IMR-90 (cell line): ENCODE data around the gene SRPK2. TPM values are rescaled to one million over a fixed set of nuclear protein-coding genes. Genes with fewer than 3 reads are reported as not detected.

ENCODE experiments used
- ATAC-seq: fragments of 200-7000 bp; cut with Tn5 transposase; 2 replicates; pipeline ENCODE4 v1.9.1; 2020; ENCODE audit warnings: low read depth, mild to moderate bottlenecking, moderate library complexity
- BruUV-seq: library from RNA; stranded (reverse); fragments of 400-500 nt; replicated peaks from 2 replicates; lab custom pipeline; 2021; lab: Mats Ljungman, UMichigan
- CTCF ChIA-PET: fragments of 300-600 bp; formaldehyde crosslinking; extraction: SDS; loops from one replicate; lab custom pipeline; 2021; ENCODE audit warnings: antibody characterized with exemption; lab: Yijun Ruan, JAX
- POLR2A ChIA-PET: fragments of 300-600 bp; sonication (Branson Sonifier 250); formaldehyde crosslinking; loops from one replicate; lab custom pipeline; 2022; ENCODE audit warnings: antibody characterized with exemption; ENCODE audit not compliant: unreplicated experiment; lab: Charles Lee
- DNase-seq: peaks from one replicate; pipeline ENCODE4 v3.0.0; 2013
- H2AFZ ChIP-seq: replicated peaks from 2 replicates; pipeline ENCODE3; 2013; ENCODE audit warnings: low read length, mild to moderate bottlenecking; ENCODE audit not compliant: poor library complexity
- H2AK5ac ChIP-seq: 2 replicates; pipeline ENCODE4 v1.6.1; 2013; ENCODE audit warnings: low read depth, low read length, inconsistent platforms
- H2AK9ac ChIP-seq: replicated peaks from 2 replicates; pipeline ENCODE3; 2013; ENCODE audit warnings: mild to moderate bottlenecking, low read depth, low read length, moderate library complexity; ENCODE audit not compliant: poor library complexity
- H2BK120ac ChIP-seq: 2 replicates; pipeline ENCODE4 v1.6.1; 2013; ENCODE audit warnings: low read depth, low read length, inconsistent platforms
- H2BK15ac ChIP-seq: 3 replicates; pipeline ENCODE4 v1.6.1; 2013; ENCODE audit warnings: low read depth, low read length, inconsistent platforms
- H2BK20ac ChIP-seq: 2 replicates; pipeline ENCODE4 v1.6.1; 2013; ENCODE audit warnings: low read depth, mild to moderate bottlenecking, inconsistent platforms, low read length, moderate library complexity
- H2BK5ac ChIP-seq: 2 replicates; pipeline ENCODE4 v1.6.1; 2013; ENCODE audit warnings: mild to moderate bottlenecking, low read depth, low read length, inconsistent platforms; ENCODE audit not compliant: poor library complexity, severe bottlenecking
- H3K14ac ChIP-seq: replicated peaks from 2 replicates; pipeline ENCODE4 v1.6.1; 2013; ENCODE audit warnings: low read depth, low read length, inconsistent platforms
- H3K18ac ChIP-seq: 2 replicates; pipeline ENCODE4 v1.6.1; 2013; ENCODE audit warnings: low read depth, low read length, control low read depth
- H3K23ac ChIP-seq: 2 replicates; pipeline ENCODE4 v1.6.1; 2013; ENCODE audit warnings: low read depth, low read length, inconsistent platforms
- H3K27ac ChIP-seq: 2 replicates; pipeline ENCODE4 v1.5.1; 2013; ENCODE audit warnings: mild to moderate bottlenecking, control low read depth, low read length; ENCODE audit not compliant: insufficient read depth
- H3K27me3 ChIP-seq: 2 replicates; pipeline ENCODE4 v1.6.1; 2013; ENCODE audit warnings: low read length; ENCODE audit not compliant: control insufficient read depth, insufficient read depth
- H3K36me3 ChIP-seq: 2 replicates; pipeline ENCODE4 v1.6.1; 2013; ENCODE audit warnings: low read length, mixed read lengths; ENCODE audit not compliant: control insufficient read depth, insufficient read depth
- H3K4ac ChIP-seq: 2 replicates; pipeline ENCODE4 v1.6.1; 2013; ENCODE audit warnings: low read depth, low read length, inconsistent platforms
- H3K4me1 ChIP-seq: 2 replicates; pipeline ENCODE4 v1.6.1; 2013; ENCODE audit warnings: low read length, mixed read lengths; ENCODE audit not compliant: control insufficient read depth, insufficient read depth
- H3K4me2 ChIP-seq: 2 replicates; pipeline ENCODE4 v1.6.1; 2013; ENCODE audit warnings: low read depth, mild to moderate bottlenecking, control low read depth, low read length, moderate library complexity
- H3K4me3 ChIP-seq: 2 replicates; pipeline ENCODE4 v1.5.1; 2013; ENCODE audit warnings: low read depth, mild to moderate bottlenecking, control low read depth, low read length, moderate library complexity; ENCODE audit not compliant: insufficient read depth
- H3K56ac ChIP-seq: 2 replicates; pipeline ENCODE4 v1.6.1; 2013; ENCODE audit warnings: low read length, inconsistent platforms; ENCODE audit not compliant: insufficient read depth; ENCODE audit errors: extremely low read depth
- H3K79me1 ChIP-seq, 2 experiments: 2 replicates each; pipeline ENCODE4 v1.6.1; 2013; ENCODE audit warnings: low read length in 2 of 2, inconsistent platforms in 1 of 2, low read depth in 1 of 2
- H3K9ac ChIP-seq: 2 replicates; pipeline ENCODE4 v1.6.1; 2013; ENCODE audit warnings: low read depth, low read length, control low read depth
- H3K9me1 ChIP-seq: 2 replicates; pipeline ENCODE4 v1.6.1; 2013; ENCODE audit warnings: low read length, inconsistent platforms; ENCODE audit not compliant: insufficient read depth
- H3K9me3 ChIP-seq: 2 replicates; pipeline ENCODE4 v1.6.1; 2013; ENCODE audit warnings: low read length; ENCODE audit not compliant: control insufficient read depth, insufficient read depth
- H4K20me1 ChIP-seq: 2 replicates; pipeline ENCODE4 v1.6.1; 2013; ENCODE audit warnings: low read length, inconsistent platforms; ENCODE audit not compliant: insufficient read depth
- H4K5ac ChIP-seq: 2 replicates; pipeline ENCODE4 v1.6.1; 2013; ENCODE audit warnings: mild to moderate bottlenecking, low read depth, low read length, control low read depth
- H4K8ac ChIP-seq, 2 experiments: 2 replicates each; pipeline ENCODE4 v1.6.1; 2013; ENCODE audit warnings: low read depth in 2 of 2, low read length in 2 of 2, control low read depth in 1 of 2, inconsistent platforms in 1 of 2
- H4K91ac ChIP-seq: 2 replicates; pipeline ENCODE4 v1.6.1; 2013; ENCODE audit warnings: low read depth, low read length, inconsistent platforms; ENCODE audit not compliant: insufficient read depth
- CEBPB ChIP-seq: IDR thresholded peaks from 2 replicates; pipeline ENCODE4 v1.6.1; 2012; ENCODE audit warnings: low read depth, low read length, improper control_type of control experiment
- CHD1 ChIP-seq: IDR thresholded peaks from 2 replicates; pipeline ENCODE4 v1.6.1; 2012; ENCODE audit warnings: low read depth, low read length, improper control_type of control experiment
- CTCF ChIP-seq: conservative IDR thresholded peaks from 2 replicates; pipeline ENCODE4 v1.5.1; 2012; ENCODE audit warnings: mild to moderate bottlenecking, low read depth, low read length, improper control_type of control experiment
- ELK1 ChIP-seq: fragments of 150-350 bp; IDR thresholded peaks from 2 replicates; pipeline ENCODE4 v1.6.1; 2016; ENCODE audit warnings: low read depth, mild to moderate bottlenecking, low read length, moderate library complexity, borderline replicate concordance
- MAZ ChIP-seq: IDR thresholded peaks from 2 replicates; pipeline ENCODE4 v1.6.1; 2012; ENCODE audit warnings: low read depth, mild to moderate bottlenecking, low read length, improper control_type of control experiment, moderate library complexity, borderline replicate concordance
- NFE2L2 ChIP-seq: fragments of 150-350 bp; IDR thresholded peaks from 2 replicates; pipeline ENCODE4 v1.6.1; 2016; ENCODE audit warnings: low read depth, mild to moderate bottlenecking, low read length
- RAD21 ChIP-seq: IDR thresholded peaks from 2 replicates; pipeline ENCODE4 v1.6.1; 2012; ENCODE audit warnings: low read length, improper control_type of control experiment
- RCOR1 ChIP-seq: IDR thresholded peaks from 2 replicates; pipeline ENCODE4 v1.6.1; 2012; ENCODE audit warnings: mild to moderate bottlenecking, low read length, improper control_type of control experiment; ENCODE audit not compliant: insufficient replicate concordance
- USF2 ChIP-seq: fragments of 150-350 bp; IDR thresholded peaks from 2 replicates; pipeline ENCODE4 v1.6.1; 2017; ENCODE audit warnings: mild to moderate bottlenecking, antibody characterized with exemption, low read length, low read depth
- WGBS, 2 experiments: methylation state at CpG; one replicate each; pipeline versions ENCODE4 v1.1.5 to v1.1.7; 2013; ENCODE audit warnings: missing lambda C conversion rate in 2 of 2; ENCODE audit not compliant: insufficient read length in 1 of 2; ENCODE audit errors: extremely low coverage in 2 of 2; 5-methylcytosine and 5-hydroxymethylcytosine counted together
- dilution Hi-C: fragments of 300-500 bp; cut with HindIII; formaldehyde crosslinking; loops from one replicate; pipeline ENCODE4 v1.14.3; 2018; ENCODE audit warnings: low sequenced_read_pairs; ENCODE audit not compliant: unreplicated experiment
- in situ Hi-C: fragments of 300-500 bp; cut with MboI; formaldehyde crosslinking; loops from 3 replicates; pipeline ENCODE4 v1.14.3; 2019; ENCODE audit warnings: low sequenced_read_pairs, inconsistent platforms, mixed read lengths
- intact Hi-C: fragments of 100-400 bp; cut with micrococcal nuclease; formaldehyde crosslinking; loops from 2 replicates; pipeline ENCODE4 v1.10.0; 2022
- polyA plus RNA-seq, 3 experiments: library from polyadenylated mRNA; depleted of rRNA; stranded (reverse); fragments of >200 nt; gene quantifications; 2 replicates each; pipeline ENCODE4 v1.2.3, GENCODE V29; 2012; ENCODE audit warnings: low replicate concordance in 1 of 3
- total RNA-seq: library from RNA; depleted of rRNA; stranded (reverse); fragments of >200 nt; gene quantifications from 2 replicates; pipeline ENCODE4 v1.2.3, GENCODE V29; 2012

SRPK2 gene
- total and polyA plus RNA-seq, 2 of the 4 experiments (the other 2 are of a cell fraction), result 13.2 to 33.0 TPM

GRCh38 chr7:105164751-105165150 is 224.0 kb downstream of the SRPK2 start:
- Histone ChIP-seq H2AK5ac (no peak overlapping the region), H4K8ac (no peak overlapping the region), H2AK9ac (no peak overlapping the region), H2BK15ac (no peak overlapping the region), H4K20me1 (peaks cover 2% of the 10 kb centered on the region; the same call in 1 of the 2 replicates), H2BK20ac (no peak overlapping the region), H2BK5ac (no peak overlapping the region), H3K27ac (no peak overlapping the region), H3K79me1 (peaks cover 8 to 15% of the 10 kb centered on the region in 2 experiments), H2BK120ac (no peak overlapping the region), H3K4me3 (no peak overlapping the region), H3K4me2 (no peak overlapping the region), H2AFZ (no peak overlapping the region), H3K23ac (no peak overlapping the region), H3K9me1 (peaks cover 3% of the 10 kb centered on the region; the same call in 1 of the 2 replicates), H3K9me3 (peaks cover 1% of the 10 kb centered on the region; the same call in 1 of the 2 replicates), H3K4me1 (no peaks in the 10 kb centered on the region), H3K4ac (no peak overlapping the region), H3K27me3 (no peaks in the 10 kb centered on the region), H3K14ac (no peak overlapping the region), H3K36me3 (peaks cover 18% of the 10 kb centered on the region), H4K5ac (no peak overlapping the region), H3K9ac (no peak overlapping the region), H4K91ac (no peak overlapping the region), H3K56ac (no peak overlapping the region), H3K18ac (no peak overlapping the region)
- WGBS, 2 experiments, result no CpG with 5 or more reads among the region's 1 CpG
- TF ChIP-seq ELK1 (no peak), MAZ (no peak), USF2 (no peak), CEBPB (no peak), RAD21 (no peak), NFE2L2 (no peak), CHD1 (no peak), CTCF (no peak), RCOR1 (no peak)
- in situ Hi-C loops, result no loop called here
- intact Hi-C loops, result no loop called here
- CTCF ChIA-PET, result no interaction called here
- no TSS peak for BruUV-seq
- dilution Hi-C loops, result no loop called here
- ATAC-seq, result no peak
- no peak for DNase-seq
- POLR2A ChIA-PET, result interaction anchor here (0.6 kb wide), 1 partner anchor 211 kb away, joined by 3 read pairs; no protein-coding TSS in a partner anchor
